Kidney (tissue), 14 donors: Measurements from ENCODE around the gene CYP39A1. TPM values are rescaled to one million over a fixed set of nuclear protein-coding genes. Genes with fewer than 3 reads are reported as not detected.

ENCODE experiments used
- DNase-seq, 5 donors: peaks; one replicate each; pipeline ENCODE4 v3.0.0-alpha.2; 2013 to 2020
- FAIRE-seq: peaks from 2 replicates; lab custom pipeline; 2012; peaks lifted over from hg19 to GRCh38; lab: Jason Lieb, UNC
- H3K27ac ChIP-seq, 2 donors: one replicate each; pipeline ENCODE4 v1.7.0; 2013; ENCODE audit warnings: low read depth in 2 of 2, low read length in 2 of 2, inconsistent platforms in 1 of 2
- H3K27me3 ChIP-seq: one replicate; pipeline ENCODE4 v1.7.1; 2013; ENCODE audit warnings: low read length, inconsistent platforms; ENCODE audit not compliant: control insufficient read depth, insufficient read depth
- H3K36me3 ChIP-seq, 3 donors: one replicate each; pipeline versions ENCODE4 v1.7.0 to v1.7.1; 2013; ENCODE audit warnings: low read length in 3 of 3, control low read depth in 1 of 3, inconsistent platforms in 1 of 3; ENCODE audit not compliant: insufficient read depth in 3 of 3, control insufficient read depth in 2 of 3
- H3K4me1 ChIP-seq, 3 donors: one replicate each; pipeline versions ENCODE4 v1.7.0 to v1.7.1; 2013; ENCODE audit warnings: low read length in 3 of 3, inconsistent platforms in 1 of 3, low read depth in 1 of 3; ENCODE audit not compliant: control insufficient read depth in 2 of 3, insufficient read depth in 2 of 3
- H3K4me3 ChIP-seq, 3 donors: one replicate each; pipeline versions ENCODE4 v1.7.0 to v1.8.1; 2013; ENCODE audit warnings: low read length in 3 of 3, control low read depth in 1 of 3, inconsistent platforms in 1 of 3
- H3K9ac ChIP-seq, 3 donors: one replicate each; pipeline versions ENCODE4 v1.7.0 to v1.7.1; 2013; ENCODE audit warnings: low read length in 3 of 3, control low read depth in 1 of 3, inconsistent platforms in 1 of 3
- H3K9me3 ChIP-seq, 3 donors: one replicate each; pipeline versions ENCODE4 v1.7.0 to v1.7.1; 2013; ENCODE audit warnings: low read length in 3 of 3, control low read depth in 1 of 3, inconsistent platforms in 1 of 3; ENCODE audit not compliant: control insufficient read depth in 2 of 3, insufficient read depth in 1 of 3
- intact Hi-C: fragments of 100-400 bp; cut with DNase I; formaldehyde crosslinking; loops from one replicate; pipeline ENCODE4 v1.11.1; 2022
- polyA plus RNA-seq: library from polyadenylated mRNA; stranded (reverse); fragments of 350-450 nt; fragmentation: Illumina TruSeq; extraction: RNeasy Lipid Tissue Mini Kit (QIAGEN cat#74804); gene quantifications from one replicate; pipeline ENCODE4 v1.2.3, GENCODE V29; 2014; ENCODE audit warnings: low read depth, low replicate concordance; ENCODE audit not compliant: insufficient read depth
- total RNA-seq: library from RNA; stranded (reverse); fragmentation: NEBNext Ultra II Directional; extraction: Animal tissue kit (Norgen Biotek cat#: 25700); gene quantifications from one replicate; pipeline ENCODE4 v1.2.1, GENCODE V29; 2021
- TF ChIP-seq, protein P1 (sequence below): IDR thresholded peaks from 3 replicates; pipeline ENCODE4 v1.5.1; 2012; ENCODE audit warnings: mild to moderate bottlenecking, moderate library complexity, borderline replicate concordance; ENCODE audit not compliant: insufficient read depth; ENCODE audit errors: extremely low read depth
- donor health status: control.
- donor health status: control.
- donor health status: control.
- donor health status: control.
- donor health status: control.
- donor health status: DM: yes; HTN: yes; CAD: no.
- donor health status: Normal renal cell carcinoma (clear cell type).

CYP39A1 gene
- total and polyA plus RNA-seq, 2 donors from 2014 or later, result 6.0 to 8.7 TPM

DNA sequence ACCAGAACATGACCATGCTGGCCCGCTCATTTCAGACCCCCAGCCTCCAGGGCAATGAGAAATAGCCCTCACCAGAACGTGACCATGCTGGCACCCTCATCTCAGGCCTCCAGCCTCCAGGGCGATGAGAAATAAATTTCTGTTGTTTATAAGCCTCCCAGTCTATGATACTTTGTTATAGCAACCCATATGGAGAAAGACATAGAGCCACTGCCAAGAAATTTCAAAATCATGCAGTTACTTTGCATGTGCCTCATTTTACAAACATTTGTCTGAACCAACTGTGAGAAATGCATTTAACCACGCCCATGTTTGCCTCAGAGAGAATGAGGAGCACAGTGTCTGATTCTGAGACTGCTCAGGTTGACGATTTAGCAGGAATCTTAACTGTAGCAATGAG lies 15.5 kb downstream of the CYP39A1 start:
- intact Hi-C loops, result no loop called here
- DNase-seq, result no peak
- Histone ChIP-seq H3K4me3 (no peak overlapping the region), H3K36me3 (no peaks in the 10 kb centered on the region), H3K9ac (no peak overlapping the region), H3K27me3 (no peaks in the 10 kb centered on the region), H3K9me3 (no peaks in the 10 kb centered on the region), H3K27ac (no peak overlapping the region), H3K4me1 (no peaks in the 10 kb centered on the region)
- no peak for FAIRE-seq
- TF ChIP-seq, protein P1, sequence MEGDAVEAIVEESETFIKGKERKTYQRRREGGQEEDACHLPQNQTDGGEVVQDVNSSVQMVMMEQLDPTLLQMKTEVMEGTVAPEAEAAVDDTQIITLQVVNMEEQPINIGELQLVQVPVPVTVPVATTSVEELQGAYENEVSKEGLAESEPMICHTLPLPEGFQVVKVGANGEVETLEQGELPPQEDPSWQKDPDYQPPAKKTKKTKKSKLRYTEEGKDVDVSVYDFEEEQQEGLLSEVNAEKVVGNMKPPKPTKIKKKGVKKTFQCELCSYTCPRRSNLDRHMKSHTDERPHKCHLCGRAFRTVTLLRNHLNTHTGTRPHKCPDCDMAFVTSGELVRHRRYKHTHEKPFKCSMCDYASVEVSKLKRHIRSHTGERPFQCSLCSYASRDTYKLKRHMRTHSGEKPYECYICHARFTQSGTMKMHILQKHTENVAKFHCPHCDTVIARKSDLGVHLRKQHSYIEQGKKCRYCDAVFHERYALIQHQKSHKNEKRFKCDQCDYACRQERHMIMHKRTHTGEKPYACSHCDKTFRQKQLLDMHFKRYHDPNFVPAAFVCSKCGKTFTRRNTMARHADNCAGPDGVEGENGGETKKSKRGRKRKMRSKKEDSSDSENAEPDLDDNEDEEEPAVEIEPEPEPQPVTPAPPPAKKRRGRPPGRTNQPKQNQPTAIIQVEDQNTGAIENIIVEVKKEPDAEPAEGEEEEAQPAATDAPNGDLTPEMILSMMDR, result no peak

DNA sequence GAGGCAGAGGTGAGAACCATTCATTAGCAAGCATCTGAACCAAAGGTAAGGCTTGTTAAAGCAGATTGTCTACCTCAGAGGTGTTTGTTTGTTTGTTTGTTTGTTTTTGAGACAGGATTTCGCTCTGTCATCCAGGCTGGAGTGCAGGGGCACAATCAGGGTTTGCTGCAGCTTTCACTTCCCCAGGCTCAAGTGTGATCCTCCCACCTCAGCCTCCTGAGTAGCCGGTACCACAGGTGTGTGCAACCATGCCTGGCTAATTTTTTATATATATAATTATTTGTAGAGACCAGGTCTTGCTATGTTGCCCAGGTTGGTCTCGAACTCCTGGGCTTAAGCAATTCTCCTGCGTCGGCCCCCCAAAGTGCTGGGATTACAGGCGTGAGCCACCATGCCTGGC lies 17.2 kb downstream of the CYP39A1 start:
- Histone ChIP-seq H3K9me3 (no peaks in the 10 kb centered on the region), H3K4me3 (no peak overlapping the region), H3K9ac (no peak overlapping the region), H3K27me3 (no peaks in the 10 kb centered on the region), H3K27ac (no peak overlapping the region), H3K36me3 (no peaks in the 10 kb centered on the region), H3K4me1 (no peaks in the 10 kb centered on the region)
- DNase-seq (no peak), FAIRE-seq (no peak)
- TF ChIP-seq, protein P1, result no peak
- intact Hi-C loops, result no loop called here

DNA sequence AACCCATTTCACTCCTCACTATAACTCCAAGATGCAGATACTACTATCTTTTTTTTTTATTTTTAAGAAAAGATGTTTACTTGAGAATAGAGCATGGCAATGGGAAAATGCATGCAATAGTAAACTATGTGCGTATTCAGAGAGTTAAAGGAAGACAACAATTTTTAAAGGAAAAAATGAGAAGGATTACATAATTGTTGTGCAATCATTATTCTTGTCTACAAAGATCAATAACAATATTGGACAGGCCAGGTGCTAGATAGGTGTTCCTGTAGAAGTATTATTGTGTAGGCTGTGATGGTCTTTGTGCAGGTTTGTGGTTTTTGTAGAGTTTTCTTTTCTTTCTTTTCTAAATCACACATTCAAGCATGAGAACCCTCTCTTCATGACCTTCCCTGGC lies 20.6 kb downstream of the CYP39A1 start:
- Histone ChIP-seq H3K9me3 (no peaks in the 10 kb centered on the region), H3K4me3 (no peak overlapping the region), H3K27ac (no peak overlapping the region), H3K4me1 (no peaks in the 10 kb centered on the region), H3K27me3 (no peaks in the 10 kb centered on the region), H3K9ac (no peak overlapping the region), H3K36me3 (no peaks in the 10 kb centered on the region)
- DNase-seq (no peak), FAIRE-seq (no peak)
- intact Hi-C loops, result no loop called here
- TF ChIP-seq, protein P1, result no peak

DNA sequence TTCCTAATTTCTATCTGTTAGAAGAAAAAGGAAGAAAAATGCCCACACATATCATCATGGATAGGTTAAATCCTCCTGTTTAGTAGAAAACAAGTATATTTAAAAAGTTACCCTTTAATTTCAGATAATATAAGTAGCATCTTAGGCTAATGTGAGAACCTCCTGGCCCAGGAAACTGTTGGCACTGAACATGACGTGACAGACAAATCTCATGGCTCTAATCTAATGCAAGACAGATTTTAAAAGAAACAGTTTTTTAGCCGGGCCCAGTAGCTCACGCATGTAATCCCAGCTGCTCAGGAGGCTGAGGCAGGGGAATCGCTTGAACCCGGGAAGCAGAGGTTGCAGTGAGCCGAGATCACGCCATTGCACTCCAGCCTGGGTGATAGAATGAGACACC lies 22.9 kb downstream of the CYP39A1 start:
- no peaks in the 10 kb centered on the region for H3K4me1 ChIP-seq
- no peaks in the 10 kb centered on the region for H3K27me3 ChIP-seq
- no peak overlapping the region for H3K9ac ChIP-seq
- FAIRE-seq (no peak), DNase-seq (no peak)
- no peaks in the 10 kb centered on the region for H3K9me3 ChIP-seq
- no peaks in the 10 kb centered on the region for H3K36me3 ChIP-seq
- no peak overlapping the region for H3K4me3 ChIP-seq
- intact Hi-C loops, result no loop called here
- TF ChIP-seq, protein P1, result no peak
- H3K27ac ChIP-seq, result no peak overlapping the region
